Bronchial epithelial cell (primary cell): ENCODE results near the gene NPHP1. TPM values are rescaled to one million over a fixed set of nuclear protein-coding genes. Genes with fewer than 3 reads are reported as not detected.
"Not testable (repeated sequence)": the region's sequence is repeated elsewhere in the genome, so short reads cannot be mapped to it uniquely, and the experiment has no call there.

Experiments used
- DNase-seq: peaks from one replicate; pipeline ENCODE4 v3.0.0-alpha.2; 2010; ENCODE audit warnings: low read depth
- FAIRE-seq: peaks from 2 replicates; lab custom pipeline; 2011; peaks lifted over from hg19 to GRCh38; lab: Jason Lieb, UNC
- H3K27me3 ChIP-seq: 2 replicates; pipeline ENCODE4 v1.5.1; 2011; ENCODE audit warnings: low read length; ENCODE audit not compliant: control insufficient read depth, insufficient read depth
- H3K36me3 ChIP-seq: 2 replicates; pipeline ENCODE4 v1.5.1; 2011; ENCODE audit warnings: low read length; ENCODE audit not compliant: control insufficient read depth, insufficient read depth
- H3K4me3 ChIP-seq: 2 replicates; pipeline ENCODE4 v1.5.1; 2011; ENCODE audit warnings: mild to moderate bottlenecking, low read depth, low read length, control low read depth
- total RNA-seq: library from RNA; depleted of rRNA; stranded (reverse); fragments of >200 nt; gene quantifications from 2 replicates; pipeline ENCODE4 v1.2.1, GENCODE V29; 2014
- TF ChIP-seq, protein P1 (sequence below): IDR thresholded peaks from 2 replicates; pipeline ENCODE4 v1.5.1; 2011; ENCODE audit warnings: mild to moderate bottlenecking, moderate library complexity, low read length, control low read depth, inconsistent platforms; ENCODE audit not compliant: insufficient read depth, severe bottlenecking

NPHP1 gene
- total RNA-seq, 1 donor from 2014 or later: 1.6 TPM

DNA sequence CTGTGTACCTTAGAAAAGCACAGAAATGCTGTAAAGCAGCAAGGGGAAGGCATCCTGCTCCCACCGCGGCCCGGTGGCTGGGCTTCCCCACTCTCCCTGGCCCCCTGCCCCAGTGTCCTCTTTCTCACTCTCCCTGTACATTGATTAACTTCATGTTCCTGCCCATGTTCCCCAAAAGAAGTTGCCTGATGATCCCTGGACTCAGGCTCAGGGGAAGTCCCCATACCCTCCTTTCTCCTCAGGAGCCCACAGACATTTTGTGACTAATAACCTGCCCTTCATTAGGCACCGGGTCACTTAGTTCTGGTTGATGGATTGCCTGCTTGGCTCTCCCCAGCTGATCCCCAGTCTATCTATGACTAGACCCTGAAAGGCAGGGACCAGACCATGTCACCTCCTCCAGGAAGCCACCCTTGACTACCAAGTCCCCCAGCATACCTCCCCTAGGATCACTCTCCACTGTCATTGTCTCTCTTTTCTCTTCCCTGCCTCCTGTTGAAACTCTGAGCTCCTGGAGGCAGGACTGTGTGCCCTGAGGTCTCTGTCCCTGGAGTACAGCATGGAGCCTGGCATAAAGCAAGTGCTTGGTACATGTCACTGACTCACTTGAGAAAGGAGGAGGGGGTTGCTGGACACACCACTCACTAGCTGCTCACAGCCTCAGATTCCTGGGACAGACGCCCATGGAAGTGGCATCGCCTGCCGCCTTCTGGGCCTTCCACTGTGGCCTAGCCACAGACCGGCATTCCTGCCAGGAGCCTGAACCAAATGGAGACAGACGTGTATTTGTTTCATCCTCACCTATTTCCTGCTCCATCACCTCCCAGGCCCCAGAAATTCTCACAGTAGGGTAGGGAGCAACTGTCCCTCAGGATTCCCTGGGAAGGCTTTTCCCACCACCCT, 102.7 kb downstream of the NPHP1 start:
- TF ChIP-seq, protein P1, sequence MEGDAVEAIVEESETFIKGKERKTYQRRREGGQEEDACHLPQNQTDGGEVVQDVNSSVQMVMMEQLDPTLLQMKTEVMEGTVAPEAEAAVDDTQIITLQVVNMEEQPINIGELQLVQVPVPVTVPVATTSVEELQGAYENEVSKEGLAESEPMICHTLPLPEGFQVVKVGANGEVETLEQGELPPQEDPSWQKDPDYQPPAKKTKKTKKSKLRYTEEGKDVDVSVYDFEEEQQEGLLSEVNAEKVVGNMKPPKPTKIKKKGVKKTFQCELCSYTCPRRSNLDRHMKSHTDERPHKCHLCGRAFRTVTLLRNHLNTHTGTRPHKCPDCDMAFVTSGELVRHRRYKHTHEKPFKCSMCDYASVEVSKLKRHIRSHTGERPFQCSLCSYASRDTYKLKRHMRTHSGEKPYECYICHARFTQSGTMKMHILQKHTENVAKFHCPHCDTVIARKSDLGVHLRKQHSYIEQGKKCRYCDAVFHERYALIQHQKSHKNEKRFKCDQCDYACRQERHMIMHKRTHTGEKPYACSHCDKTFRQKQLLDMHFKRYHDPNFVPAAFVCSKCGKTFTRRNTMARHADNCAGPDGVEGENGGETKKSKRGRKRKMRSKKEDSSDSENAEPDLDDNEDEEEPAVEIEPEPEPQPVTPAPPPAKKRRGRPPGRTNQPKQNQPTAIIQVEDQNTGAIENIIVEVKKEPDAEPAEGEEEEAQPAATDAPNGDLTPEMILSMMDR: no peak

DNA sequence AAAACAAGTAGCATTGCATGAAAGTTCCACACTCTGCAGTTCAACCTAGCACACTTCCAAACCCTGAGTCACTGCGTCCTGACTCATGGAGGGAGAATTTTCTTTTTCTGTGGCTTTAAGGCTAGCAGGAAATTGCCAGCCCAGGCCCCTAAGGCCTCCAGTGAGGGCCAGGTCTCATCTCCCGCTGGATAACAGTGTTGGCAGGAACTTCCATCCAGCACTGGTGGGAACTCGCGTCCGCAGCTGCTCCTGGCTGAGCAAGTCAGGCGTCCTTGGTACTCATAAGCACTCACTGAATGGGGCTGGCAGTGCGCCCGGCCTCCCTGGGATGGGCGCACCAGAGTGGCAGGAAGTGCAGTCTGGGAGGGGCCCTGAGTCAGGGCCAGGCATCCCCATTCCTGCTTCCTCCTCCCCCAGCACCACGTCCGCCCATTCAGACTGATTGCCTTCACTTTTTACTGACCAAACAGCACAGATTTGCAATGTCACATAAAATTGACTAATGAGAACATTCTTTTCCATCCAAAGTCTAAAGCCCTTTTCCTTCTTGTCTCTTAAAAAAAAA, 103.5 kb downstream of the NPHP1 start:
- FAIRE-seq: peak; percentile 99
- Histone ChIP-seq H3K4me3 (no peak overlapping the region), H3K27me3 (no peaks in the 10 kb centered on the region), H3K36me3 (no peaks in the 10 kb centered on the region)
- DNase-seq: peak; percentile 99
- TF ChIP-seq, protein P1: no peak

More for the DNA sequence above, 102.7 kb downstream of the NPHP1 start:
- Histone ChIP-seq H3K4me3 (no peak overlapping the region), H3K36me3 (no peaks in the 10 kb centered on the region), H3K27me3 (no peaks in the 10 kb centered on the region)
- FAIRE-seq (no peak), DNase-seq (peak; percentile 79)

DNA sequence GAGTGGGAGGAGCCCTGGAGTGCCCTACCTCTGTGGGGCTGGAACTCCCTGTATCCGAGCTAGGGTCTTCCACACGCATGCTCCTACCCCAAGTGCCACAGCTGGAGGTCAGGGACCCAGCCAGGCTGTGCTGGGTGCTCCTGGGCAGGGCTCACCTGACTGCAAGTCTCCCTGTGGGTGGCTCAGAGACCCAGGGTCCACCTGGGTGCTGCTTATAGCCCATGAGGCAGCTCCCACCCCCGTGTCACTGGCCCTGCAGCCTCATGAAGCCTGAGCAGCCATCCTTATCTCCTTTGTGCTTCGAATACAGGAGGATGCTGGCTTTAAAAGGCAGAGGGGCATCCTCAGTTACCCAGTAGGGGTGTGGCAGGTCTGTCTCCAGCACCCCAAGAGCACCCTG, 103.9 kb downstream of the NPHP1 start:
- H3K36me3 ChIP-seq, H3K27me3 ChIP-seq, FAIRE-seq, H3K4me3 ChIP-seq, DNase-seq: not testable (repeated sequence)

DNA sequence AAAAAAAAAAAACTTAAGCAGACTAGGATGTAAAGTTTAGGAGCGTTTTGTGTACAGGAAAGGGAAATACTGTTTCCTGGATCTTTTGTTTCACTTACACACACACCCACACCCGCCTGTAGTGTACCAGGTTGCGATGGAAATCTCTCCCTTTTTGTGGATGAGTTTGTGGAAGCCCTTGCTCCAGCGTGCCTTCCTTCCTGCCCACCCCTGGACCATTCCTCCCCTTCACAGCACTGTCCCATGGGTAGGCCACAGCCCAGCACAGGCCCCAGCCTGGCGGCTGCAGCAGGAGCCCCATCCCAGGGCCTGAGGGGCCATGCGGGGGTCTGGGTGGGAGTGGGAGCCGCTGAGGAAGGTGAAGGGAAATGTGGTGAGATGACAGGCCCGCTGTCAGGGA, 104.3 kb downstream of the NPHP1 start:
- FAIRE-seq (peak; percentile 58), DNase-seq (no peak)
- Histone ChIP-seq H3K36me3 (no peaks in the 10 kb centered on the region), H3K4me3 (no peak overlapping the region), H3K27me3 (no peaks in the 10 kb centered on the region)
- TF ChIP-seq, protein P1: no peak

DNA sequence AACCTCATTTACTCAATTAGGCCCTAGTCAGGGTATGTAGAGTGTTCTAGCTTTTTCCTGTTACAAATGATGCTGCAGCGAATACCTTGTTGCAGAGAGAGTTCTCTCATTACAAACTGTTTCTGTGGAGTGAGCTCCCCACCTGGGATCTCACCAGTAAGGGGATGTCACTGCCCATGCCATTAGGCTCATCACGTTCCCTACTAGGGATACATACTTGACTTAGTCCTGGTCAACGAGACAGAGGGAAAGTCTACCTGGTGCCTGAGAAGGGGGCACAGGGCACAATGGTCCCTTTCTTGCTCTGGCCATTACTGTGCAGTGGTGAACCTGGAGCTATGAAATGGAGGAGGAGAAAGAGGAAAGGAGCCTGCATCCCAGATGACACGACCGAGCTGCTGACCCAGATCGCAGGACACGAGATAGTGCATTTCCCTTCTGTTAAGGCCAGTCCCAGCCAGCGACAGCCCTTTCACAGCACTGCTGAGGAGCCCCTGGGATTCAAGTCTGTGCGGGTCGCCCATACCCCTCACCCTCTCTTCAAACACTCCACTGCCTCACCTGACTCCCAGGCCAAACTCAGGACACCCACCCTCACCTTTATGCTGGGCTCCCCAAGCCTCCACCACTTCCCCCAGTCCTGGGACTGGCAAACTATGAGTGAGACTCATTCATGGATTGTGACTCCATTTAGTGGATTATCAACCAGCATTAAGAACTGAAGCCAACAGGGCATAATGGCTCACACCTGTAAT, 105.2 kb downstream of the NPHP1 start:
- no peak overlapping the region for H3K4me3 ChIP-seq
- TF ChIP-seq, protein P1: no peak
- H3K27me3 ChIP-seq: no peaks in the 10 kb centered on the region
- FAIRE-seq: no peak
- no peaks in the 10 kb centered on the region for H3K36me3 ChIP-seq
- DNase-seq: no peak

DNA sequence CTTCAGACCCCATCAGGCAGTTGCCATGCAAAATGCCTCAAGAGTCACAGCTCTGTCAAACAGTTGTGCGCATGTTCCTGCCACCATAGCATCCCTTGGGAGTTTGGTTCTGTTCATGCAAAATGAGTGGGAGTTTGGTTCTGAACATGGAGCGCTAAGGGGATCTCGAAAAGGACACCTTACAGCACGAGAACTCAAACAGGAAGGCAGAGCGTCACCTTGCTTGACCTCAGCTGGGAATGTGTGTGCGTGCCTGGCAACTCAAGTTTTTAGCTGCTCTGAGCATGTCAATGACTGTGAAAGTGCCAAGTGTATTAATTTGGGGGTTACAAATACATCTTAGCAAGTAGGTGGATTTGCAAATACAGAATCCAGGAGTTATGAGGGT, 105.8 kb downstream of the NPHP1 start:
- H3K4me3 ChIP-seq: no peak overlapping the region
- DNase-seq (no peak), FAIRE-seq (no peak)
- H3K27me3 ChIP-seq: no peaks in the 10 kb centered on the region
- H3K36me3 ChIP-seq: no peaks in the 10 kb centered on the region
- TF ChIP-seq, protein P1: no peak
